ENCODE data around the gene CTIF. TPM values are rescaled to one million over a fixed set of nuclear protein-coding genes. Genes with fewer than 3 reads are reported as not detected.

CTIF gene
- total RNA-seq, 1 experiment from 2014 or later = 5.8 TPM

DNA sequence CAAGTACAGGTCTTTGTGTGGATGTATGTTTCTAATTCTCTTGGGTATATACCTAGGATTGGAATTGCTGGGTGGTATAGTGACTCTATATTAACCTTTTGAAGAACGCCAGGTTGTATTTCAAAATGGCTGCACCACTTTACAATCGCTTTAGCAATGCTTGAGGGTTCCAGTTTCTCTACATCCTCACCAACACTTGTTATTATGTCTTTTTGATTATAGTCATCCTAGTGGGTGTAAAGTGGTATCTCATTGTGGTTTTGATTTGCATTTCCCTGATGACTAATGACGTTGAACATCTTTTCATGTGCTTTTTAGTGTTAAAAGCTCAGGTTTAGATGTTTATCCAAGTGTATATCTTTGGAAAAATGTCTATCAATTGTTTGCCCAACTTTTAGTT is 39.5 kb downstream of the CTIF start:
- Histone ChIP-seq H3K4me2 (ENCODE audit: low read length) (no peak overlapping the region), H3K9me3 (ENCODE audit: low read length) (no peaks in the 10 kb centered on the region), H3K4me1 (ENCODE audit: insufficient read depth, low read length) (no peaks in the 10 kb centered on the region), H3K27me3 (ENCODE audit: low read length) (no peaks in the 10 kb centered on the region), H3F3A (ENCODE audit: low read length, unreplicated experiment) (no peaks in the 10 kb centered on the region), H3K79me2 (ENCODE audit: low read length) (no peaks in the 10 kb centered on the region), H3K9me2 (replicated peaks; ENCODE audit: low read length) (no peaks in the 10 kb centered on the region), H3K9ac (ENCODE audit: low read length) (no peak overlapping the region), H4K20me1 (ENCODE audit: low read length) (no peaks in the 10 kb centered on the region), H3K36me3 (ENCODE audit: low read depth, low read length) (no peaks in the 10 kb centered on the region), H2AFZ (ENCODE audit: low read length) (no peak overlapping the region), H3K27ac (ENCODE audit: low read length) (no peak overlapping the region), H3K4me3 (ENCODE audit: low read length) (no peak overlapping the region)
- BruUV-seq (replicated peaks) = no TSS peak
- ChIA-PET CTCF (no interaction called here), POLR2A (ENCODE audit: unreplicated experiment) (no interaction called here)
- intact Hi-C loops (cut with micrococcal nuclease) = no loop called here
- ATAC-seq (no peak), DNase-seq (no peak)
- TF ChIP-seq EZH2 (IDR thresholded peaks at IDR 0.05; ENCODE audit: low read length, unreplicated experiment) (no peak), EZH2phosphoT487 (IDR thresholded peaks at IDR 0.05; ENCODE audit: borderline replicate concordance, low read length) (no peak)
- TF ChIP-seq, protein P1, sequence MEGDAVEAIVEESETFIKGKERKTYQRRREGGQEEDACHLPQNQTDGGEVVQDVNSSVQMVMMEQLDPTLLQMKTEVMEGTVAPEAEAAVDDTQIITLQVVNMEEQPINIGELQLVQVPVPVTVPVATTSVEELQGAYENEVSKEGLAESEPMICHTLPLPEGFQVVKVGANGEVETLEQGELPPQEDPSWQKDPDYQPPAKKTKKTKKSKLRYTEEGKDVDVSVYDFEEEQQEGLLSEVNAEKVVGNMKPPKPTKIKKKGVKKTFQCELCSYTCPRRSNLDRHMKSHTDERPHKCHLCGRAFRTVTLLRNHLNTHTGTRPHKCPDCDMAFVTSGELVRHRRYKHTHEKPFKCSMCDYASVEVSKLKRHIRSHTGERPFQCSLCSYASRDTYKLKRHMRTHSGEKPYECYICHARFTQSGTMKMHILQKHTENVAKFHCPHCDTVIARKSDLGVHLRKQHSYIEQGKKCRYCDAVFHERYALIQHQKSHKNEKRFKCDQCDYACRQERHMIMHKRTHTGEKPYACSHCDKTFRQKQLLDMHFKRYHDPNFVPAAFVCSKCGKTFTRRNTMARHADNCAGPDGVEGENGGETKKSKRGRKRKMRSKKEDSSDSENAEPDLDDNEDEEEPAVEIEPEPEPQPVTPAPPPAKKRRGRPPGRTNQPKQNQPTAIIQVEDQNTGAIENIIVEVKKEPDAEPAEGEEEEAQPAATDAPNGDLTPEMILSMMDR (conservative IDR thresholded peaks at IDR 0.05; ENCODE audit: low read depth, low read length) = no peak

DNA sequence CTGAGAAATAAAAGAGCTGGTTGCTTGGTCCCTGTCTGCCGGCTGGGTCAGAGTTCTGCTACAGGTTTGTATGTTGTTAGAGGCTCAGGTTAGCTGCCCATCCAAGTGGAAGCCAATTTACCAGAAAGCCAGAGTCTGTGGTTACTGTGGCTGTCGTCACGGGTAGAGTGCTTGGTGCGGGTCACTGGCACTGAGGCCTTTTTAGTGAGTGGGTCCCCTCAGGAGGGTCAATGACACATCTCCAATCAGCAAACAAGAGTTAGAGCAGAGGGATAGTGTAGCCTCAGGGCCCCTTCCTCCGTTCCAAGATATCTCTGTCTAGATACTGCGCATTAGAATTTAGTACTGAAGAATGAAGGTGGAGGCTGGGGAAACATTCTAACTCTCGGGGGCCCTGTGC is 41.2 kb downstream of the CTIF start:
- Histone ChIP-seq H3K27ac (ENCODE audit: low read length) (no peak overlapping the region), H3K4me2 (ENCODE audit: low read length) (no peak overlapping the region), H3K9me3 (ENCODE audit: low read length) (no peaks in the 10 kb centered on the region), H3K9ac (ENCODE audit: low read length) (no peak overlapping the region), H3K79me2 (ENCODE audit: low read length) (no peaks in the 10 kb centered on the region), H3K36me3 (ENCODE audit: low read depth, low read length) (no peaks in the 10 kb centered on the region), H3K9me2 (replicated peaks; ENCODE audit: low read length) (no peaks in the 10 kb centered on the region), H3K4me1 (ENCODE audit: insufficient read depth, low read length) (no peaks in the 10 kb centered on the region), H2AFZ (ENCODE audit: low read length) (no peak overlapping the region), H3F3A (ENCODE audit: low read length, unreplicated experiment) (no peaks in the 10 kb centered on the region), H3K27me3 (ENCODE audit: low read length) (no peaks in the 10 kb centered on the region), H3K4me3 (ENCODE audit: low read length) (no peak overlapping the region), H4K20me1 (ENCODE audit: low read length) (no peaks in the 10 kb centered on the region)
- ATAC-seq (no peak), DNase-seq (no peak)
- intact Hi-C loops (cut with micrococcal nuclease) = no loop called here
- POLR2A ChIA-PET (ENCODE audit: unreplicated experiment) = no interaction called here
- no TSS peak for BruUV-seq (replicated peaks)
- TF ChIP-seq, protein P1 (conservative IDR thresholded peaks at IDR 0.05; ENCODE audit: low read depth, low read length) = no peak
- TF ChIP-seq EZH2 (IDR thresholded peaks at IDR 0.05; ENCODE audit: low read length, unreplicated experiment) (no peak), EZH2phosphoT487 (IDR thresholded peaks at IDR 0.05; ENCODE audit: borderline replicate concordance, low read length) (no peak)
- CTCF ChIA-PET = no interaction called here

DNA sequence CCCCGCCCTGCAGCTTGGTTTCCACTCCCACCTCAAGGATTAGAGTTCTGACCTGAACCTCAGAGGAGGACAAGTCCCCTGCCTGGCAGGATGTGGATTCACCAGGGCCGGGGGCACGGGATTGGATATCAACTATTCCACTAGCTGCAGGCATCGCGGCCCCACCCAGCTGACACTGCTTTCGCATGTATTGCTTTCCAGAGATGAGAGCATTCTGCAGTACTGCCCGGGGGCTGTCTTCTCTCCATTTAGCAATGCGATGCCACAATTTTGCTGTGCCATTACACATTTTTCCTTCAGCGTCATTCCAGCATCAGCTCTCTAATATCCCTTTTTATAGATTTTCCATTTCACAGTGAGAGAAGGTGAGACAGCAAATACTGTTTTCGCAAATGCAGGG is 42.0 kb downstream of the CTIF start:
- Histone ChIP-seq H3K27me3 (ENCODE audit: low read length) (no peaks in the 10 kb centered on the region), H2AFZ (ENCODE audit: low read length) (no peak overlapping the region), H3K9ac (ENCODE audit: low read length) (no peak overlapping the region), H3F3A (ENCODE audit: low read length, unreplicated experiment) (no peaks in the 10 kb centered on the region), H3K4me2 (ENCODE audit: low read length) (no peak overlapping the region), H3K9me3 (ENCODE audit: low read length) (no peaks in the 10 kb centered on the region), H4K20me1 (ENCODE audit: low read length) (no peaks in the 10 kb centered on the region), H3K4me3 (ENCODE audit: low read length) (no peak overlapping the region), H3K36me3 (ENCODE audit: low read depth, low read length) (no peaks in the 10 kb centered on the region), H3K27ac (ENCODE audit: low read length) (no peak overlapping the region), H3K9me2 (replicated peaks; ENCODE audit: low read length) (no peaks in the 10 kb centered on the region), H3K79me2 (ENCODE audit: low read length) (no peaks in the 10 kb centered on the region), H3K4me1 (ENCODE audit: insufficient read depth, low read length) (no peaks in the 10 kb centered on the region)
- intact Hi-C loops (cut with micrococcal nuclease) = no loop called here
- DNase-seq = no peak
- ATAC-seq = no peak
- no TSS peak for BruUV-seq (replicated peaks)
- TF ChIP-seq EZH2 (IDR thresholded peaks at IDR 0.05; ENCODE audit: low read length, unreplicated experiment) = no peak
- TF ChIP-seq, protein P1 (conservative IDR thresholded peaks at IDR 0.05; ENCODE audit: low read depth, low read length) = no peak
- TF ChIP-seq EZH2phosphoT487 (IDR thresholded peaks at IDR 0.05; ENCODE audit: borderline replicate concordance, low read length) = no peak
- ChIA-PET CTCF (no interaction called here), POLR2A (ENCODE audit: unreplicated experiment) (no interaction called here)
